A204.1 (cell line): ENCODE measurements around the gene NCOR2.

Experiments used
- FAIRE-seq: peaks from 2 replicates; lab custom pipeline; 2012; peaks lifted over from hg19 to GRCh38; lab: Jason Lieb, UNC

Gene NCOR2

GRCh38 chr12:124543052-124543589 is 24.3 kb downstream of the NCOR2 start:
- FAIRE-seq = no peak

GRCh38 chr12:124542021-124542949 is 25.1 kb downstream of the NCOR2 start:
- FAIRE-seq = no peak

DNA sequence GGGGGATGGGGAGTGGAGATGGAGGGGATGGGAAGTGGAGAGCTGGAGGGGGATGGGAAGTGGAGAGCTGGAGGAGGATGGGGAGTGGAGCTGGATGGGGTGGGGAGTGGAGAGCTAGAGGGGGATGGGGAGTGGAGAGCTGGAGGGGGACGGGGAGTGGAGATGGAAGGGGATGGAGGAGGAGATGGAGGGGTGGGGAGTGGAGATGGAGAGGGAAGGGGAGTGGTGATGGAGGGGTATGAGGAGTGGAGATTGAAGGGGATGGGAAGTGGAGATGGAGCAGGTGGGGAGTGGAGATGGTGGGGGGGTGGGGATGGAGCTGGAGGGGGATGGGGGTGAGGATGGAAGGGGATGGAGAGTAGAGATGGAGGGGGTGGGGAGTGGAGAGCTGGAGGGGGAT is 26.1 kb downstream of the NCOR2 start:
- no peak for FAIRE-seq

DNA sequence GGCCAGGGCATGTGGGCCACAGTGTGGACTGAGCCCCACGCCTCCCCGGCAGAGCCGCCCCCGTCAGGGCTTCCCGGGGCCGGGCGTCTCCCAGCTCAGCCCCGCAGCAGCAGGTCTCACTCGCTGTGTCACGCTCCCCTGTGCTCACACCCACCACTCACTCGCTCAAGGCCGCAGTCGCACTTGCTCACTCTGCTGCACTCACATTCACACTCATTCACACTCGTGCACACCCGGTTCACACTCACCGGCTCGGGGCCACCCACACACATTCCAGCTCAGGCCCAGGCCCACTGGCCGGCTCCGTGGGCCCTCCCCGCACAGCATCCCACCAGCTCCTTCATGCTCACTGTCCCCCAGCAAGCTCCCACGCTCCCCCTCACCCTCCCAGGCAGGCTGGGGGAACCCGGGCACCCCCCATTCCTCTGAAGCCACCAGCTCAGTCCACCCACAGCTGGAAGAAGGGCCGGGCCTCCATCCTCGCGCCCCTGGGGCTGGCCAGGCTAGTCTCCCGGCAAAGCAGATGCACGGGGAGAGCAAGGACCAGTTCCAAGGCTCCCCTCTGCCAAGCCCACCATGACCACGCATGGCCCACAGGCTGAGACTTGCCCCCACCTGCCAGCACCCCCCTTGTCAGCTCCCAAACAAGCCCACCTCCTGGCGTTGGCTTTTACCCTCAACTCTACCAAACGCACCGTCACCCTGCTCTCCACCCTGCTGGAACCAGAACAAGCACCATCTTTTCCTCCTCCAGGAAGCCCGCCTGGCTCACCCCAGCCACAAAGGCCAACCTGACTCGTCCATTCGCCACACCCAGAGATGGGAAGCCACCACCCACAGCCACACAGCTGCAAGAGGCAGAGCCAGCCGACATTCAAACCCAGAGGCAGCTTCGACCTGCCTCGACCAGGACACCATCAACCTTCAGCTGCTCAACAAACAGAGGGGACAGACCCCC is 28.0 kb downstream of the NCOR2 start:
- no peak for FAIRE-seq

DNA sequence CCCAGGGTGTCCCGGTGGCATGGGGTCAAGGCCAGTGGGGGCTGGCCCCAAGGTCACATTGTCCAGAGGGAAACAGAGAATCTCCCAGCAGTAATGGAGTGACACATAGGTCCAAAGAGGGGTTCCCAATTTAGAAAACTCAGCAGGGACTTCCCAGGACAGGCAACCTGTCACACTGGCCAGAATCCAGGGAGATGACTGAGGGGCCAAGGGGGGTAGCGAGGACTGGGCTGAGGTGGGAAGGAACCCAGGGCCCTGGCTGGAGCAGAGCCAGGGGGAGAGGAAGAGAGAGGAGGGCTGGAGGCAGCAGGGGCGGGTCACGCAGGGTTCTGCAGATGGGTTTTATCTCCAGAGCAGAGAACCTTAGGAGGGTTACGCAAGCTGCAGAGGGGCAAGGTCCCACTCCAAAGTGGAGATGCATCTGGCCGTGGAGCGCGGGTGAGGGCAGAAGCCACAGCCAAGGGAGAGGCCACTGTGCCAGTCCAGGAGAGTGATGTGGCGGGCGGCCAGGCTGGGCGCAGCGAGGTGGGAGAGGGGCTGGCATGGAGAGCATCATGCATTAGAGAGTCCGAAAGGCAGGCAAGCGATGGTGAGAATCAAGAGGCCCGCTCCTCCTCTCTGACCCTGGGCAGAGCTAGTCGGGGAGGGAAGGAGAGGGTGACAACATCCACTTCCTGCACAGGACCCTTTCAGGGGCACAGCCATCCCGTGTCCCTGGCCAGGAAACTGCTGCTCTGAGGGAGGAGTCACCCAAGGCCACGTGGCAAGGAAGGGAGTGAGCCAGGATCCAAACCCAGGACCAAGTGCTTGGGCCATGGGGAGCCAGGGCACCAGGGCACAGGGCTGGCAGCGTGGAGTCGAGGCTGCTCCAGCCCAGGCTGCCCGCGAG is 29.0 kb downstream of the NCOR2 start:
- FAIRE-seq = no peak

GRCh38 chr12:124537525-124538193 is 29.8 kb downstream of the NCOR2 start:
- FAIRE-seq = no peak

DNA sequence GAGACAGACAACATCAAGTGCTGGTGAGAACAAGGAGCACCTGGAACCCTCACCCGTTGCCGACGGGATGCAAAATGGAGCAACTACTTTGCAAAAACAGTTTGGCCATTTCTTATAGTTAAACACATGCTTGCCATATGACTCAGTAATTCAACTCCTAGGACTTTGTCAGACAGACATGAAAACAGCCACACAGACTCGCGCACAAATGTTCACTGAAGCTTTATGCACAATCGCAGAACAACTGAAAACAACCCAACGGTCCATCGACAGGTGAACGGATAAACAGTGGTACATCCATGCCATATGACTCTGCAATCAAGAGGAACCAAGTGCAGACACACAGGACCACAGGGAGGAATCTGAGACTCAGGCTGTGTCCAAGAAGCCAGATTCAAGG is 30.8 kb downstream of the NCOR2 start:
- FAIRE-seq = no peak

DNA sequence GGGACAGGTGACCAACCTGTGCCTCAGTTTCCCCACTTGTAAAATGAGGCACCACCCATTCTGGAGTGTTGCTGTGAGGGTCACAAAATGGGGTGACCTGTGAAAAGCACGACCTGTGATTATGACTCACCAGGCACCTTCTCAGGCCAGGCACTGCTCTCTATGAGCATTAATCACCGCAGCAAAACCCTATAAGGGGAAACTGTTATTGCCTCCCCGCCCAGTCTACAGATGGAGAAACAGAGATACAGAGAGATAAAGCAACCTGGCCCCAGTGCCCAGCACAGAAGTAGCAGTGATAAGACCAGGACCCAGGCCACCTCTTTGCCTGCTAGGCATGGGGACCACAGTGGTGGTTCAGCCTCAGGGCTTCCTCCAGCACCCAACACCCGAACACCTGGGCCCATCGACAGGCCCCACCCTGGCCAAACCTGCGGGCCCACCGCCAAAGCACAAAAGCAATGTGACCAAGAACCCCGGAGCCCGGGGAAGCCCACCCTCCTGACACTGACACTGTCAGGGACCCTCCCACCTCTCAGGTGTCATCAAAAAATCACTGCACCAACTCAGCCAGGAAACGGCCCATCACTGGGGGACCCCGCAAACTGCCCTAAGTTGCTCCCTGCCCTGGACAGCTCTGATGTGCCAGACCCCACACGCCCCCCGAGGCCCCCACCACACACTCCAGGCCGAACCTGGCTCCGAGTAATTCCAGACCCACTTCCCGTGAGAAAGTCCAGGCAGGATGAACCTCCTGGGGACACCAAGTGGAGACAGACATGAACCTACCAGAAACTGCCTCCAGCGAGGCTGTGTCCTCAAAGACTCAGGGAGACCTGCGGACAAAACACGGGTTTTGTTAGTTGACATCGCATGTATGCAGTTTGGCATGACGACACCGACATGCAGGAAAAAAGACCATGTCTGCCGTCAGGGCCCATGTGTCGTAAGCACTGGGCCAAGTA is 32.4 kb downstream of the NCOR2 start:
- no peak for FAIRE-seq

DNA sequence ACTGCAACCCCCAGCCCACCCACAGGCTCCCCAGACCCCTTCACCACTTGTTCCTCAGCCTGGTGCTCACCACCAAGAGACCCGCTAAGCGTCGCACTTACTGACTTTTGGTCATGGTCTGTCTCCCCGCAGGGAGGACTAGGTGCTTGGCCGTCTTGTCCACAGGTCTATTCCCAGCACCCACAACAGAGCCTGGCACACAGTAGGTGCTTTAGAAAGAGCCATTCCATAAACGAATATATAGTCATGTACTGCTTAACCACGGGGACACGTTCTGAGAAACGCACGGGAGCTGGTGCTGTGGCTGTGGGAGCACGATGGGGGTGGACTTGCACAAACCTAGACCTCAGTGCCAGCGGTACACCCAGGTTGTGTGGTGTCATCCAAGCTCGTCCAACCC is 34.0 kb downstream of the NCOR2 start:
- no peak for FAIRE-seq

DNA sequence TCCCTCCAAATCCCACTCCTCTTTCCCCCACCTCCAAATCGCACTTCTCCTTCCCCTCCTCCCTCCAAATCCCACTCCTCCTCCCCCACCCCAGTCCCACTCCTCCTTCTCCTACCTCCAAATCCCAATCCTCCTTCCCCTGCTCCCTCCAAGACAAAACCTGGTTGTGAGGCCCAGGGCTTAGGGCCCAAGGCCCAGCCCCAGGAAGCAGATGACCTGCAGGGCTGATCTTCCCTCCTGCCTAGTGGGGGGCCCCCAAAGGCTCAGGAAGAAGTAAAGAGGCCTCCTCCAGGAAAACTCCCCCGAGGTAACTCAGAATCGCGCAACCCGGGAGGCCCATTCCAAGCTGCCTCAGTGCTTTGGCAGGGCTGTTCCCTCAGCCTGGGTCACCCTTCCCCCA is 34.4 kb downstream of the NCOR2 start:
- FAIRE-seq = no peak

DNA sequence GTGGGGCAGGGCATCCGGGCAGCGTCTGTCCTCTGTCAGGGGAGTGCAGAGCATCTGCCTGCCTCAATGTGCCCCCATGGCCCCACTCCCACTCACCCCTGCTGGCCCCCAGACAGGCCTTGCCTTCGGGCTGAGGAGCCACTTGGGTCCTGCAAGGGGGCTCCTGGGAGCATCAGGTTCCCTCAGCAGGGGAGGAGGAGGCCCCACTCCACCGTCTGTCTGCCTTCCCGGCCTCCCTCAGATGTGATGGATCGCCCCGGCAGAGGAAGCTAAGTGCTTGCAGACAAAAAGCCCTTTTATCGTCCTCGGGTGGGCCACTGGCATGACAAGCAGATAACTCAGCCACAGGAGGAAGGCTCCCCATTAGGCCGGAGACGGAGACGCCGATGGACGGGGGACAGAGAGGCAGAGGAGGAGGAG is 35.1 kb downstream of the NCOR2 start:
- FAIRE-seq = no peak

- no peak for FAIRE-seq
Measured at GRCh38 chr12:124531906-124532305, 35.5 kb downstream of the NCOR2 start.

DNA sequence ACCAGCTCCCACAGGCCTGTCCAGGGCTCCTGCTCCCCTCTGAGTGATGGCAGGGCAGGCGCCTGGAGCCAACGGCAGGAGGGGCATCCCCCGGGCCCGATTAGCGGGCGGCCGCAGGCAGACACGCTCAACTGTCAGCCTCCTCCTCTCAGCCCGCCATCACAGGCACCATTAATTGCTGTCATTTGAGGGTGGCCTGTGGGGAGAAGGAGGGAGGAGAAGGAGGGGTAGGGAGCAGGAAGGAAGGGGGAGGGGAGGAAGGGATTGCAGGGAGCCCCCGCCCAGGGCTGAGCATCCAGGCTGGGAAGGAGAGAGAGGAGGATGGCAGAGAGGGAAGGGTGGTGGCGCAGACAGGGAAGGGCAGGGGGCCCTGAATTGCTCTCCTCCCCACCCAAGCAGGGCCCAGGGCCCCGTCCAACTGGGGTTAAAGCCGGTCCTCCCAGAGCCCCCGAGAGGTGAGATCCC is 36.1 kb downstream of the NCOR2 start:
- FAIRE-seq = no peak

GRCh38 chr12:124530637-124531263 is 36.7 kb downstream of the NCOR2 start:
- FAIRE-seq = no peak

DNA sequence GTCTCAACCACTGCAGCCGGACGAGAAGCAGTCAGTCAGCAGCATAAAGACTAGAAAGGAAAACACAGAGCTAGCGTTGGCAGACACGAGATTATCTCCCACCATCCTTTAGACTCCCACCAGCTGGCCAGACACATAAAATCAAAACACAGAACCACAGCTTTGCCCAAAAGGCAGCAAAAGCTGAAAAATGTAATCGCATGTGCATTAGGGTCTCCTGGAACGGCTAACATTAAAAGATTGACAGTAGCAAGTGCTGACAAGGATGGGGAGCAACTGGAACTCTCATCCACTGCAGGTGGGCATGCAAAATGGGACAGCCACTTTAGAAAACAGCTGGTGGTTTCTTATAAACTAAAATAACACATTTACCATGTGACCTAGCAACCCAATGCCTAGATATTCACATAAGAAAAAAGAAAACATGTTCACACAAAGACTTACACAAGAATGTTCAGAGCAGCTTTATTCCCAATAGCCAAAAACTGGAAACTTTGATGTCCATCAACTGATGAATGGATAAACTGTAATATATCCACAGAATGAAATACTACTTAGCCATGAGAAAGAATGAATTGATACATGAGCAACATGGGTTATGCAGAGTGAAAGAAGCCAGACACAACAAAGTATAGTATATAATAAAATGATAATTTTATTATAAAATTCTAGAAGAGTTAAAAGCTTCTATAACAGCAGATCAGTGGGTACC is 37.7 kb downstream of the NCOR2 start:
- FAIRE-seq = no peak

GRCh38 chr12:124527861-124528561 is 39.4 kb downstream of the NCOR2 start:
- no peak for FAIRE-seq

GRCh38 chr12:124525927-124526692 is 41.3 kb downstream of the NCOR2 start:
- no peak for FAIRE-seq
